ENCODE data around the gene ZNG1B.
"Not testable (repeated sequence)": the region's sequence is repeated elsewhere in the genome, so short reads cannot be mapped to it uniquely, and the experiment has no call there.

ZNG1B gene

GRCh38 chr2:113437508-113438465 lies at the start of gene ZNG1B:
Gene ZNG1B, plus strand, starts transcription at chr2:113437691. Its CDS starts 178 bp downstream, at chr2:113437869.
- DNase-seq, result not testable (repeated sequence)

DNA sequence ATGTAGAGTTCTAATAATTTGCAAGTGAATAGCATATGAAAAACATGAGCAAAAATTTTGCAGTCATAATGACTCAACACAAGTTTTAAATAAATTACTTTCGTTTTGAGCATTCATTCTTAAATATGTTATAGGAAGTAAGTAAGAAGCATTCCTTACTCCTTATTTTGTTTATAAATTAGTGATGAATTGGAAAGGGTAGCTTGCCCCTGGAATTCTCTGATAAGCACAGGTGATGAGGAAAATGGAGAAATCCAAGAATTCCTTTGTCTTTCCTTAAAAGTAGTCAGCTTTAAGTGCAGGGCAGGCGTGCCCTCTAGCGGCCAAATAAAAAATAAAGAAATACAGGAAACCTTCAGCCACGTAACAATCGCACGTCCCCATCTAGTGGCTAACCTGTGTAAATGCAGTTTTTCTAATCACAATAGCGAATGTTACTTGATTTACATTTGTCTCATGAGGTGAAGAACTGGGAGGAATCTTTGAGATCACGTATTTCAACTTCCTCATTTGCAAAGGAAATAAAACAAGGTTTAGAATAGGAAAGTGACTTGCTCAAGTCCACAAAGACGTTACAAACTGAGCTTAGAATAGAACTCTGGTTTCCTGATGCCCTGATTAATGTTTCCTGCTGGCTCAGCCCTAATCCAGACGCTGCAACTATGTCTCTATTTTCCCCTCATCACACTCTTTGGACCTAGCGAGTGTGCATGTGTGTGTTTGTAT lies 47.2 kb upstream of the ZNG1B start:
- DNase-seq, result no peak

- DNase-seq, result no peak
Measured at GRCh38 chr2:113391073-113391472, 46.4 kb upstream of the ZNG1B start.

DNA sequence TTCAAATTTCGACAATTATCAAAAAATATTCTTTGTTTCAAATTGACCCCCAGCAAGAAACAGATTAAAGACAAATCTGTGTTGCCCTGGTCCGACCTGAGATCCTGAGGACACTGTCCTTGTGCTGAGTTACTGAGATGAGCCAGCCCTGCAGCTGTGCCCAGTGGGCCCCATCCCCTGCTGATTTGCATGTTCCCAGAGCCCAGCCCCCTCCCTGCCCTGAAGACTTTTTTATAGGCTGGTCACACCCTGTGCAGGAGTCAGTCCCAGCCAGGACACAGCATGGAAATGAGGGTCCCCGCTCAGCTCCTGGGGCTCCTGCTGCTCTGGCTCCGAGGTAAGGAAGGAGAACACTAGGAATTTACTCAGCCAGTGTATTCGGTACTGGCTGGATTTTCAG lies 31.4 kb upstream of the ZNG1B start:
- no peak for DNase-seq

DNA sequence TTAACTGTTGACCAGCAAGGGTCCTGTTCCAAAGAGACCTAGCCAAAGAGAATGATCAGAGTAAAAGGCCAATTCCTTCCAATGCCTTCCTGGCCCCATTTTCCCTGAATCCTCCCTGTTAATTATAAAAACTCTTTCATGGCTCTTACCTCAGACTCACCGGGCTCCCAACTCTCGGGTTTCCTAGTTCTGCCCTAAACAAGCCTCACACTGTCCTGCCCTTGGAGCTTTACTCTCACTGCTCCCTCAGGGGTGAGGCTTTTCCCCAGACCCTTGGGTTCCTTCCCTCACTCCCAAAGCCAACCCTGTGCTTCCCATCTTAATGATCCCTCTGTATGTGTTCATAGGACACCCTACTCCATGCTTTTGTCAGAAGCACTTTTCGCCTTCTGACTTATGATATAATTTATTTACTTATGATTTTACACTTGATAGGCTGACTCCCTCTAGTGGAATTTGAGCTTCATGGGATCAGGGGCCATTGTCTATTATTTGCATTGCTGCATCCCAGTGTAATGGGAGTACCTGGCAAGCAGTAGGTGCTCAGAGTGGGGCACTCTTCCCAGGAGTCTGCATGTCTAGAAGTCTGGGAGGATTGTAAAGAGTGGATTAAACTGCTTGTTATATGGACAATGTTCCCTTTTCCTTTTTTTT lies 29.9 kb upstream of the ZNG1B start:
- no peak for DNase-seq

GRCh38 chr2:113411725-113412352 lies 25.7 kb upstream of the ZNG1B start:
- DNase-seq, result not testable (repeated sequence)

- DNase-seq, result not testable (repeated sequence)
Measured at GRCh38 chr2:113412774-113413173, 24.7 kb upstream of the ZNG1B start.

- not testable (repeated sequence) for DNase-seq
Measured at GRCh38 chr2:113431773-113432172, 5.7 kb upstream of the ZNG1B start.

- DNase-seq, result not testable (repeated sequence)
Measured at GRCh38 chr2:113433468-113433867, 4.0 kb upstream of the ZNG1B start.

DNA sequence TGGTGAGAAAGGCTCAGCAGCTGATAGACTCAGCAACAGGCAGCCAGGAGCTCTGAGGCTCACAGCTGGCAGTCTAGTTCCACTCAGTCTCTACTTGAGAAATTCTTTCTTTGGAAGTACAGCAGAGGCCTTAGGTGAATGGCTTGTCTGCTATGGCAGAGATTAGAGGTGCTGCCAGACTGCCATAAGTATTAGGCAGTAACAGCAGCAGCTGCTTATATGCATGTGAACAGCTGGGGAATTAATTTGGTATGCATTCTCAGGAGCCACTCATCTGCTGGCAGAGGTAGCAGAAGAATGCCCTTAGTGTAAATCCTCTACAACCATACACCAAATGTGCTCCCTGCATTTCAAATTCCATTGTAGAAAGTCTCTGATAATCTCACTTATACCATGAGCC lies 28.3 kb downstream of the ZNG1B start:
- DNase-seq, result not testable (repeated sequence)

- not testable (repeated sequence) for DNase-seq
Measured at GRCh38 chr2:113476688-113477368, 39.3 kb downstream of the ZNG1B start.

GRCh38 chr2:113496527-113496926 lies 59.0 kb downstream of the ZNG1B start:
- not testable (repeated sequence) for DNase-seq

DNA sequence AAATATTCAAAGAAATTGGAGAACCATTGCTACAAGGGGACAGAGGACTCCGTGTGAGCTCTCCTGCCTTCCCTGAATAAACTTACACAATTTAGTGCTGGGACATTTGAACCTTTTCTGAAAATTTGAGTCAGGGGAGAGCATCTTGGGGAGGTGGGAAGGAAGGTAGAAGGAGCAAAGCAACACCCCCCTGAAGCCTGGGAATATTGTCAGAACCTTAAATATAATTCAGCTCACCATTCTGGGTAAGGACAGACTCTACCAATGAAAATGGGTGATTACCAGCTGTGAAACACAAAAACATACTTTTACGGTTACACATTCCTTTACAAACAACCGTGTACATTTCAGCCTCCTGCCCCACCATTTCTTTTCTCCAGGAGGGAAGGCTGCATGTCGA lies 60.9 kb downstream of the ZNG1B start, which contains the start of gene FOXD4L1:
Gene FOXD4L1 (plus strand): TSS at position 301 of the 400 bp plus-strand sequence. CDS start 592 bp downstream, outside the sequence.
- not testable (repeated sequence) for DNase-seq

DNA sequence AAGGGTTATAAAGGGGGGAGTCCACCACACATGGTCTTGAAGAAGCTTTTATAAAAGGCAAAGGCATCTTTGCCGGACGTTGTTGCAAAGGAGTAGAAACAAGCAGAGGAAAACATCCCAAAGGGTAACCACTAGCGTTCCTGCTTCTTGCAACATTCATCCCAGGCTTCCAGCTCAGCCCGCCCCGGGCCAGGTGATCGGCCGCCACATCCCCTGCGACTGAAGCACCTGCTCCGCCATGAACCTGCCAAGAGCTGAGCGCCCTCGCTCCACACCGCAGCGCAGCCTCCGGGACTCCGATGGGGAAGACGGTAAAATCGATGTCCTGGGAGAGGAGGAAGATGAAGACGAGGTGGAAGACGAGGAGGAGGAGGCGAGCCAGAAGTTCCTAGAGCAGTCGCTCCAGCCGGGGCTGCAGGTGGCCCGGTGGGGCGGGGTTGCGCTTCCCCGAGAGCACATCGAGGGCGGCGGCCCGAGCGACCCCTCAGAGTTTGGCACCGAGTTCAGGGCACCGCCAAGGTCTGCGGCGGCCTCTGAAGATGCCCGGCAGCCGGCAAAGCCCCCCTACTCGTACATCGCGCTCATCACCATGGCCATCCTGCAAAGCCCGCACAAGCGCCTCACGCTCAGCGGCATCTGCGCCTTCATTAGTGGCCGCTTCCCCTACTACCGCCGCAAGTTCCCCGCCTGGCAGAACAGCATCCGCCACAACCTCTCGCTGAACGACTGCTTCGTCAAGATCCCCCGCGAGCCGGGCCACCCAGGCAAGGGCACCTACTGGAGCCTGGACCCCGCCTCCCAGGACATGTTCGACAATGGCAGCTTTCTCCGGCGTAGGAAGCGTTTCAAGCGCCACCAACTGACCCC lies 61.8 kb downstream of the ZNG1B start:
- not testable (repeated sequence) for DNase-seq

DNA sequence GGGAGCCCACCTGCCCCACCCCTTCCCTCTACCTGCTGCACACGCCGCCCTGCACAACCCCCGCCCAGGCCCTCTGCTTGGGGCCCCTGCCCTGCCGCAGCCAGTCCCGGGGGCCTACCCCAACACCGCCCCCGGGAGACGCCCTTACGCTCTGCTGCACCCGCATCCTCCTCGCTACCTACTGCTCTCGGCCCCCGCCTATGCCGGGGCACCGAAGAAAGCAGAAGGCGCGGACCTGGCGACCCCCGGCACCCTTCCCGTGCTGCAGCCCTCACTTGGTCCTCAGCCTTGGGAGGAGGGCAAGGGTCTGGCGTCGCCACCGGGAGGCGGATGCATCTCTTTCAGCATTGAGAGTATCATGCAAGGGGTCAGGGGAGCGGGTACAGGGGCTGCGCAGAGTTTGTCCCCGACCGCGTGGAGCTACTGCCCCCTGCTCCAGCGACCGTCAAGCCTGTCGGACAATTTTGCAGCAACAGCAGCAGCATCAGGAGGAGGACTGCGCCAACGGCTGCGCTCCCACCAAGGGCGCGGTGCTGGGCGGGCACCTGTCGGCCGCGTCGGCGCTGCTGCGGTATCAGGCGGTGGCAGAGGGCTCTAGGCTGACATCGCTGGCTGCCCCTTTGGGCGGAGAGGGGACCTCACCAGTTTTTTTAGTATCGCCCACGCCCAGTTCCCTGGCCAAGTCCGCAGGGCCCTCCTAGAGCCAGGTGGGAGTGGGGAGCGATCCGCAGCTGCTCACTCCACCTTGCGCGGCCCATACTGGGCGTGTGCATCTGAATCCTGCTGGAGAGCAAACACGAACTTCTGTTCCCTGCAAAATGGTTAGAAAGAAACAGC lies 62.6 kb downstream of the ZNG1B start:
- not testable (repeated sequence) for DNase-seq

GRCh38 chr2:113500723-113501038 lies 63.2 kb downstream of the ZNG1B start:
- DNase-seq, result not testable (repeated sequence)

DNA sequence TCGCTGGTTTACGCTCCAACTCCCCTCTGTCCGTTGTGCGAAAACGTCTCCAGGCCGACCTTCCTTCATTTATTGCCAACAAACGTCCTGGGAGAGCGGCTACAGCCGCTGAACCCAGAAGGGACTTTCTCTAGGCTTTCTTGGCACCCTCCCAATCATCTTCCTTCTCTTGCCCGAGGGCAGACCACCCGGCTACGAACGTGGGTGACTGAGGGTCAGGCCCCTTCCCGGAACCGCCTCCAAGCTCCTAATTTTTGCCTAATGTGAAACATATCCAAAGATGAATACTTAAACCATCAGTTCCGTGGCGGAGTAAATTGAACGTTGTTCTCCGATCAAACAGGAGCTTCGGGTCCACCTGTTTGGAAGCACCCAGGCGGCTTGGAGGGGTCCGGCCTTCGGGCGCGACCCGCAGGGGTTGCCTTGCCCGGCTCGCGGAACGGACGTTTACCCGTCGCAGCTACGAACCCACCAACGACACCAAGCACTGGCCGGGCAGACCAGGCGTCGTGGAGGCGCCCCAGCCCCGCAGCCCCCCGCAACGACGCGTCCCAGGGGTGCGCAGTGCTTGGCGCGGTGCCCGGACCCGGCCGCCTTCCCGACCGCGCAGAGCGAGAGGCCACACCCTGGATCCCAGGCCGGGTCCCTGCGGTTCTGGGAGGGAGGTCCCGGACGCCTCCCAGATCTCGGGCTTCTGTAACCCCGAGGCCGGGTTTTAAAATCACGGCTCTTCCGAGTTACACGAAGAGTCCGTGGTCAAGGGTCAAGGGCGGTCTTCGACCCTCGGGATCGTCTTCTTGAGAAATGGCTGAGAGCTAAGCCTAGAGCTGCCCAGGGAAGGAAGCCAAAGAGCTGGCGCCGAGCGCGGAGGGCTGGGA lies 65.0 kb downstream of the ZNG1B start:
- DNase-seq, result not testable (repeated sequence)

GRCh38 chr2:113503094-113504042 lies 65.9 kb downstream of the ZNG1B start:
- not testable (repeated sequence) for DNase-seq

All from NCI-H526 (cell line).